ENCODE results near the gene BAZ2B. TPM values are rescaled to one million over a fixed set of nuclear protein-coding genes. Genes with fewer than 3 reads are reported as not detected.

BAZ2B gene
- total and polyA plus RNA-seq, 2 donors (not counting 3 experiments of a cell fraction or from before 2014, with no cell fraction given) = 22.1 to 73.8 TPM

DNA sequence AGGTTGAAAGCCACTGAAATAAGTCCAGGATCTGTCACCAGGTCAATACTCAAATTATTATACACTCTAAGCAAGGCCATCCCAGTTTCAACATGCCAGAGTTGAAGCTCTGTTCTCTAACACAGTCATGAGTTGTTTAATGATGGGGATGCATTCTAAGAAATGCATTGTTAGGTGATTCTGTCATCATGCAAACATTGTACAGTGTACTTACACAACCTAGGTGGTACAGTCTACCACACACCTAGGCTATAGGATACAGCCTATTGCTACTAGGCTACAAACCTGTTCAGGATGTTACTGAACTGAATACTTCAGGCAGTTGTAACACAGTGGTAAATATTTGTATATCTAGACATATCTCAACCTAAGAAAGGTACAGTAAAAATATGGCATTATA is 162.2 kb downstream of the BAZ2B start:
- H4K20me1 ChIP-seq (replicated peaks; ENCODE audit: control insufficient read depth, extremely low read depth, insufficient read depth, low read length) = peaks cover 2% of the 10 kb centered on the region
- DNase-seq (ENCODE audit: low read depth, low spot score) = no peak
- H3K9ac ChIP-seq (replicated peaks; ENCODE audit: extremely low read depth, insufficient read depth, low read length) = no peak overlapping the region
- no peaks in the 10 kb centered on the region for H3K9me1 ChIP-seq (replicated peaks; ENCODE audit: control insufficient read depth, extremely low read depth, insufficient read depth, low read length)
- ChIA-PET POLR2A (no interaction called here), CTCF (interaction anchor here (0.7 kb wide), 1 partner anchor 17 kb away, joined by 3 read pairs; no protein-coding TSS in a partner anchor)
- no peak overlapping the region for H3K27ac ChIP-seq (ENCODE audit: insufficient read depth, low read depth, low read length)
- no peak overlapping the region for H2AFZ ChIP-seq (ENCODE audit: low read depth, low read length)
- H3K4me1 ChIP-seq (ENCODE audit: control insufficient read depth, extremely low read depth, insufficient read depth, low read length) = no peaks in the 10 kb centered on the region
- dilution Hi-C loops (cut with MboI; ENCODE audit: extremely low pct_ligation_motif_present, low sequenced_read_pairs) = no loop called here
- no peak overlapping the region for H3K4me2 ChIP-seq (ENCODE audit: insufficient read depth, low read length)
- intact Hi-C loops (cut with micrococcal nuclease) = no loop called here
- FAIRE-seq = no peak
- TF ChIP-seq POLR2A (IDR thresholded peaks at IDR 0.05; ENCODE audit: low read depth, low read length) (no peak), EZH2 (IDR thresholded peaks at IDR 0.05; ENCODE audit: borderline replicate concordance, low read depth, low read length, severe bottlenecking) (no peak), JUN (IDR thresholded peaks at IDR 0.05; ENCODE audit: borderline replicate concordance, insufficient read depth, insufficient read length, low read depth) (no peak), FOS (IDR thresholded peaks at IDR 0.05; ENCODE audit: borderline replicate concordance, insufficient read depth, low read length) (no peak), MYC (IDR thresholded peaks at IDR 0.05; ENCODE audit: low read depth, low read length) (no peak), MAX (IDR thresholded peaks at IDR 0.05; ENCODE audit: insufficient read depth, insufficient read length) (no peak), GATA2 (IDR thresholded peaks at IDR 0.05; ENCODE audit: insufficient read depth, insufficient read length, low read depth, low read length) (no peak), POLR2AphosphoS5 (IDR thresholded peaks at IDR 0.05; ENCODE audit: insufficient read depth, low read depth, low read length) (no peak)
- TF ChIP-seq, protein P1, sequence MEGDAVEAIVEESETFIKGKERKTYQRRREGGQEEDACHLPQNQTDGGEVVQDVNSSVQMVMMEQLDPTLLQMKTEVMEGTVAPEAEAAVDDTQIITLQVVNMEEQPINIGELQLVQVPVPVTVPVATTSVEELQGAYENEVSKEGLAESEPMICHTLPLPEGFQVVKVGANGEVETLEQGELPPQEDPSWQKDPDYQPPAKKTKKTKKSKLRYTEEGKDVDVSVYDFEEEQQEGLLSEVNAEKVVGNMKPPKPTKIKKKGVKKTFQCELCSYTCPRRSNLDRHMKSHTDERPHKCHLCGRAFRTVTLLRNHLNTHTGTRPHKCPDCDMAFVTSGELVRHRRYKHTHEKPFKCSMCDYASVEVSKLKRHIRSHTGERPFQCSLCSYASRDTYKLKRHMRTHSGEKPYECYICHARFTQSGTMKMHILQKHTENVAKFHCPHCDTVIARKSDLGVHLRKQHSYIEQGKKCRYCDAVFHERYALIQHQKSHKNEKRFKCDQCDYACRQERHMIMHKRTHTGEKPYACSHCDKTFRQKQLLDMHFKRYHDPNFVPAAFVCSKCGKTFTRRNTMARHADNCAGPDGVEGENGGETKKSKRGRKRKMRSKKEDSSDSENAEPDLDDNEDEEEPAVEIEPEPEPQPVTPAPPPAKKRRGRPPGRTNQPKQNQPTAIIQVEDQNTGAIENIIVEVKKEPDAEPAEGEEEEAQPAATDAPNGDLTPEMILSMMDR (IDR thresholded peaks at IDR 0.05; ENCODE audit: extremely low read depth in 1 of 2, insufficient read depth in 1 of 2, low read depth in 1 of 2, low read length in 2 of 2) = no peak
- no peak overlapping the region for H3K4me3 ChIP-seq (replicated peaks in 1 of 3; ENCODE audit: insufficient read depth in 1 of 3, low read depth in 1 of 3, low read length in 3 of 3)
- no peaks in the 10 kb centered on the region for H3K79me2 ChIP-seq (ENCODE audit: control insufficient read depth, insufficient read depth, low read length)
- BruUV-seq (replicated peaks) = no TSS peak
- H3K27me3 ChIP-seq (ENCODE audit: control insufficient read depth in 2 of 2, insufficient read depth in 2 of 2, low read length in 2 of 2) = no peaks in the 10 kb centered on the region
- H3K36me3 ChIP-seq (ENCODE audit: control insufficient read depth in 2 of 2, extremely low read depth in 1 of 2, insufficient read depth in 2 of 2, low read length in 2 of 2) = peaks cover 0 to 2% of the 10 kb centered on the region in 2 experiments
- H3K9me3 ChIP-seq (replicated peaks; ENCODE audit: control insufficient read depth, insufficient read depth, low read length) = no peaks in the 10 kb centered on the region

Measured in endothelial cell of umbilical vein (primary cell).